Left cardiac atrium (tissue), 4 donors: ENCODE data around the gene ZNF418. TPM values are rescaled to one million over a fixed set of nuclear protein-coding genes. Genes with fewer than 3 reads are reported as not detected.
"Not testable (repeated sequence)": the region's sequence is repeated elsewhere in the genome, so short reads cannot be mapped to it uniquely, and the experiment has no call there.

Experiments
- ATAC-seq, 2 donors: fragments of 200-7000 bp; cut with Tn5 transposase; one replicate each; pipeline ENCODE4 v1.9.1; 2020; ENCODE audit warnings: mild to moderate bottlenecking in 2 of 2, moderate library complexity in 2 of 2
- DNase-seq: peaks from one replicate; pipeline ENCODE4 v3.0.0-alpha.2; 2020
- intact Hi-C, 2 donors: fragments of 100-400 bp; cut with DNase I; formaldehyde crosslinking; loops; one replicate each; pipeline versions ENCODE4 v1.14.1 to v1.15.1; 2022 to 2023
- total RNA-seq, 2 donors: library from RNA; stranded (reverse); fragmentation: NEBNext Ultra II Directional; extraction: Animal tissue kit (Norgen Biotek cat#: 25700); gene quantifications; one replicate each; pipeline ENCODE4 v1.2.1, GENCODE V29; 2021
- donor health status: DM: no; HTN: yes; CAD: no.
- donor health status: DM: no; HTN: yes; CAD: no; lungs with severe emphysema.
- donor health status: DM: yes; HTN: yes; CAD: no.
- donor health status: Dilated cardiomyopathy.

The ZNF418 gene
- total RNA-seq, 2 donors from 2014 or later = 9.1 to 10.5 TPM

- no peak for ATAC-seq
- no peak for DNase-seq
- intact Hi-C loops = loop anchor here in 1 of 2 donors (5.0 to 10.0 kb wide), 2 partner anchors 166 to 799 kb away; no protein-coding TSS in a partner anchor
Observed at GRCh38 chr19:57903618-57904184, 31.5 kb downstream of the ZNF418 start.

- intact Hi-C loops = loop anchor here in 1 of 2 donors (5.0 to 10.0 kb wide), 2 partner anchors 163 to 796 kb away; no protein-coding TSS in a partner anchor
- ATAC-seq (no peak), DNase-seq (no peak)
Observed at GRCh38 chr19:57900311-57900710, 34.9 kb downstream of the ZNF418 start.

GRCh38 chr19:57890706-57891105 lies 44.5 kb downstream of the ZNF418 start:
- DNase-seq, ATAC-seq, intact Hi-C loops: not testable (repeated sequence)

GRCh38 chr19:57888560-57889231 lies 46.5 kb downstream of the ZNF418 start, which contains the start of gene ZNF814:
Gene ZNF814 (minus strand): TSS chr19:57889037. CDS start chr19:57888802, 235 bp downstream.
- intact Hi-C loops = no loop called here
- peak; percentile 96 to 97 for ATAC-seq

GRCh38 chr19:57888107-57888559 lies 47.1 kb downstream of the ZNF418 start:
- intact Hi-C loops = no loop called here
- DNase-seq (no peak), ATAC-seq (peak in 1 of 2 donors; percentile 4)

More at GRCh38 chr19:57888560-57889231, 46.5 kb downstream of the ZNF418 start, which contains the start of gene ZNF814:
- peak; percentile 88 for DNase-seq

- ATAC-seq (no peak), DNase-seq (no peak)
- intact Hi-C loops = no loop called here
Observed at GRCh38 chr19:57887195-57887941, 47.8 kb downstream of the ZNF418 start.

GRCh38 chr19:57886046-57886445 lies 49.2 kb downstream of the ZNF418 start:
- DNase-seq (no peak), ATAC-seq (no peak)
- intact Hi-C loops = no loop called here

- intact Hi-C loops, ATAC-seq, DNase-seq: not testable (repeated sequence)
Observed at GRCh38 chr19:57873883-57874799, 61.1 kb downstream of the ZNF418 start.

- DNase-seq (no peak), ATAC-seq (no peak)
- intact Hi-C loops = no loop called here
Observed at GRCh38 chr19:57872450-57872849, 62.8 kb downstream of the ZNF418 start.

Other genes with a start within 250 kb of the ZNF418 start
- gene ZNF154, start 226.2 kb downstream of the ZNF418 start, total RNA-seq = 1 to 10 TPM; 3.4 to 6.1 TPM
- 1 to 10 TPM; 5.1 to 7.0 TPM for gene ZNF671, start 207.8 kb downstream of the ZNF418 start, total RNA-seq
- 10 to 100 TPM; 10.8 to 14.4 TPM for gene ZNF776, start 188.6 kb downstream of the ZNF418 start, total RNA-seq
- 1 to 10 TPM; 9.3 to 9.5 TPM for gene ZNF586, start 165.7 kb downstream of the ZNF418 start, total RNA-seq
- 1 to 10 TPM; 3.3 to 4.6 TPM for gene ZNF552, start 120.5 kb downstream of the ZNF418 start, total RNA-seq
- 1 to 10 TPM; 5.9 to 8.7 TPM for gene ZNF587B, start 105.1 kb downstream of the ZNF418 start, total RNA-seq
- 10 to 100 TPM; 18.6 to 20.9 TPM for gene ZNF587, start 85.5 kb downstream of the ZNF418 start, total RNA-seq
- 10 to 100 TPM; 10.8 to 10.9 TPM for gene ZNF814, start 46.4 kb downstream of the ZNF418 start, total RNA-seq
- 10 to 100 TPM; 11.9 to 13.4 TPM for gene ZNF417, start 18.8 kb downstream of the ZNF418 start, total RNA-seq
- 10 to 100 TPM in 1 of 2 donors, 1 to 10 TPM in 1; 9.6 to 15.3 TPM for gene ZNF256, start 12.3 kb upstream of the ZNF418 start, total RNA-seq
- 1 to 10 TPM; 2.0 to 2.1 TPM for gene C19orf18, start 39.1 kb upstream of the ZNF418 start, total RNA-seq
- gene ZNF606, start 67.4 kb upstream of the ZNF418 start, total RNA-seq = 10 to 100 TPM; 11.4 to 13.8 TPM
- under 1 TPM in 1 of 2 donors, not detected in 1; 0.42 TPM for gene ZSCAN1, start 98.6 kb upstream of the ZNF418 start, total RNA-seq
- 1 to 10 TPM; 2.5 to 3.4 TPM for gene ZNF135, start 123.9 kb upstream of the ZNF418 start, total RNA-seq
- 10 to 100 TPM; 54.0 to 60.9 TPM for gene ZSCAN18, start 162.8 kb upstream of the ZNF418 start, total RNA-seq
- gene ZNF329, start 215.4 kb upstream of the ZNF418 start, total RNA-seq = 1 to 10 TPM; 7.0 to 8.8 TPM
- 10 to 100 TPM; 20.9 to 28.3 TPM for gene ZNF274, start 247.7 kb upstream of the ZNF418 start, total RNA-seq